ENCODE measurements around the gene SDK1. TPM values are rescaled to one million over a fixed set of nuclear protein-coding genes. Genes with fewer than 3 reads are reported as not detected.

The SDK1 gene
- total RNA-seq, 1 donor from 2014 or later: 16.7 TPM

GRCh38 chr7:3592401-3593134, 291.5 kb downstream of the SDK1 start:
- no peaks in the 10 kb centered on the region for H3K9me3 ChIP-seq
- no peak overlapping the region for H3K4me3 ChIP-seq
- intact Hi-C loops (cut with DNase I): no loop called here
- TF ChIP-seq POLR2A (IDR thresholded peaks at IDR 0.05) (no peak), POLR2AphosphoS5 (IDR thresholded peaks at IDR 0.05; ENCODE audit: insufficient read depth in 1 of 2, low read depth in 1 of 2) (no peak), CTCF (IDR thresholded peaks at IDR 0.05) (no peak)
- no peaks in the 10 kb centered on the region for H3K36me3 ChIP-seq
- H3K27ac ChIP-seq: no peak overlapping the region
- no peak for DNase-seq (ENCODE audit: extremely low spot score in 2 of 2)
- H3K27me3 ChIP-seq: no peaks in the 10 kb centered on the region
- H3K4me1 ChIP-seq: peaks cover 8% of the 10 kb centered on the region

- TF ChIP-seq POLR2AphosphoS5 (IDR thresholded peaks at IDR 0.05; ENCODE audit: insufficient read depth in 1 of 2, low read depth in 1 of 2) (no peak), POLR2A (IDR thresholded peaks at IDR 0.05) (no peak)
- Histone ChIP-seq H3K4me1 (peaks cover 8% of the 10 kb centered on the region), H3K36me3 (no peaks in the 10 kb centered on the region), H3K27me3 (no peaks in the 10 kb centered on the region), H3K4me3 (no peak overlapping the region), H3K27ac (no peak overlapping the region), H3K9me3 (no peaks in the 10 kb centered on the region)
- intact Hi-C loops (cut with DNase I): no loop called here
- DNase-seq (ENCODE audit: extremely low spot score in 2 of 2): no peak
These were observed 293.8 kb downstream of the SDK1 start for GRCh38 chr7:3594901-3595300.

- Histone ChIP-seq H3K9me3 (peaks cover under 1% of the 10 kb centered on the region), H3K4me3 (no peak overlapping the region), H3K27ac (no peak overlapping the region), H3K4me1 (no peaks in the 10 kb centered on the region), H3K27me3 (no peaks in the 10 kb centered on the region), H3K36me3 (no peaks in the 10 kb centered on the region)
- DNase-seq (ENCODE audit: extremely low spot score in 2 of 2): no peak
- TF ChIP-seq POLR2A (IDR thresholded peaks at IDR 0.05) (no peak), POLR2AphosphoS5 (IDR thresholded peaks at IDR 0.05; ENCODE audit: insufficient read depth in 1 of 2, low read depth in 1 of 2) (no peak), CTCF (IDR thresholded peaks at IDR 0.05) (no peak)
- intact Hi-C loops (cut with DNase I): no loop called here
These were observed 297.8 kb downstream of the SDK1 start for GRCh38 chr7:3598854-3599253.

GRCh38 chr7:3605222-3605621, 304.2 kb downstream of the SDK1 start:
- peaks cover 5% of the 10 kb centered on the region for H3K9me3 ChIP-seq
- no peaks in the 10 kb centered on the region for H3K27me3 ChIP-seq
- no peak overlapping the region for H3K4me3 ChIP-seq
- H3K4me1 ChIP-seq: no peaks in the 10 kb centered on the region
- intact Hi-C loops (cut with DNase I): no loop called here
- DNase-seq (ENCODE audit: extremely low spot score in 2 of 2): no peak
- H3K27ac ChIP-seq: no peak overlapping the region
- TF ChIP-seq POLR2AphosphoS5 (IDR thresholded peaks at IDR 0.05; ENCODE audit: insufficient read depth in 1 of 2, low read depth in 1 of 2) (no peak), POLR2A (IDR thresholded peaks at IDR 0.05) (no peak)
- no peaks in the 10 kb centered on the region for H3K36me3 ChIP-seq

- Histone ChIP-seq H3K4me3 (no peak overlapping the region), H3K9me3 (peaks cover 5% of the 10 kb centered on the region), H3K27me3 (no peaks in the 10 kb centered on the region), H3K4me1 (no peaks in the 10 kb centered on the region), H3K36me3 (no peaks in the 10 kb centered on the region), H3K27ac (no peak overlapping the region)
- intact Hi-C loops (cut with DNase I): no loop called here
- no peak for TF ChIP-seq POLR2A (IDR thresholded peaks at IDR 0.05)
- no peak for TF ChIP-seq CTCF (IDR thresholded peaks at IDR 0.05)
- TF ChIP-seq POLR2AphosphoS5 (IDR thresholded peaks at IDR 0.05; ENCODE audit: insufficient read depth in 1 of 2, low read depth in 1 of 2): no peak
- no peak for DNase-seq (ENCODE audit: extremely low spot score in 2 of 2)
These were observed 305.4 kb downstream of the SDK1 start for GRCh38 chr7:3606436-3606835.

GRCh38 chr7:3607847-3608246, 306.8 kb downstream of the SDK1 start:
- Histone ChIP-seq H3K36me3 (no peaks in the 10 kb centered on the region), H3K27me3 (no peaks in the 10 kb centered on the region), H3K4me1 (no peaks in the 10 kb centered on the region), H3K9me3 (peaks cover 5% of the 10 kb centered on the region), H3K4me3 (no peak overlapping the region), H3K27ac (no peak overlapping the region)
- TF ChIP-seq CTCF (IDR thresholded peaks at IDR 0.05) (no peak), POLR2AphosphoS5 (IDR thresholded peaks at IDR 0.05; ENCODE audit: insufficient read depth in 1 of 2, low read depth in 1 of 2) (no peak), POLR2A (IDR thresholded peaks at IDR 0.05) (no peak)
- intact Hi-C loops (cut with DNase I): no loop called here
- DNase-seq (ENCODE audit: extremely low spot score in 2 of 2): no peak

Data from vagina (tissue), 2 donors.